Choroid plexus epithelial cell (primary cell): Measurements from ENCODE around the gene HOXC13.
A peak's percentile ranks its signal among the peaks of the same experiment; 100 is the strongest.

Experiments
- DNase-seq: peaks from one replicate; pipeline ENCODE4 v3.0.0-alpha.2; 2010; ENCODE audit warnings: low read depth
- H3K4me3 ChIP-seq: 2 replicates; pipeline ENCODE4 v1.5.1; 2011; ENCODE audit warnings: low read depth, mild to moderate bottlenecking, control low read depth, low read length, moderate library complexity
- CTCF ChIP-seq: conservative IDR thresholded peaks from 2 replicates; pipeline ENCODE4 v1.5.1; 2011; ENCODE audit warnings: low read depth, mild to moderate bottlenecking, control low read depth, inconsistent platforms, low read length, moderate library complexity

Gene HOXC13

GRCh38 chr12:53995378-53996239, 57.0 kb downstream of the HOXC13 start:
- H3K4me3 ChIP-seq: peak overlapping the region; percentile 46
- no peak for DNase-seq
- TF ChIP-seq CTCF: no peak
